ENCODE data around the gene KDM2A. TPM values are rescaled to one million over a fixed set of nuclear protein-coding genes. Genes with fewer than 3 reads are reported as not detected.
"Not testable (repeated sequence)": the region's sequence is repeated elsewhere in the genome, so short reads cannot be mapped to it uniquely, and the experiment has no call there.

The KDM2A gene
- total RNA-seq, 2 experiments from 2014 or later, result 83.8 to 94.0 TPM

DNA sequence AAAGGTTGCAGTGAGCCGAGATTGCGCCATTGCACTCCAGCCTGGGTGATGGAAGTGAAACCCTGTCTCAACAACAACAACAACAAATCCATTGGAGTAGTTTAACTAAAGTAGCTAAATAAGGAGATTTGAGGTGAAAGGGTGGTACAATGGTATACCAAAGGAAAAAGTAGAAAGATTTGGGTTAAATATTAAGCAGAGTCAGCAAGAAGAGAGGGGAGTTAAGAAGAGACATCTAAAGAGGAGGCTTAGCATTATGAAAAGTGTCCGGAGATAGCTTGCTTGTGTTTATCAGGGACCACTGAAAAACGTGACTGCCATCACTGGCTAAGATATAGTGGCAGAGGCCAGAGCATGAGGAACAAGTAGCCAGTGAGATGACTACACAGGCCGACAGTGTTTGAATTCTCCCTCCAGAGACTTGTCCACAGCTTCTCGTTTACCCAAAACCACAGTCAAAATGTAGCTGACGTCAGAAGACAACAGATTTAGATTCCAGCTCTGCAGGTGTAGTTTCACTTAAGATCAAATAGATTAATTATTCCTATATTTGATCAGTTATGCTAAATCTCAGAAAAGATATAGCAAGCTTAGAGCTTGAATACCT lies 114.6 kb downstream of the KDM2A start:
- Mint-ChIP-seq H3K4me3 (no peak overlapping the region), H3K27me3 (no peaks in the 10 kb centered on the region), H3K9me3 (no peaks in the 10 kb centered on the region), H3K27ac (peak overlapping the region; percentile 22), H3K4me1 (peaks cover 37% of the 10 kb centered on the region), H3K36me3 (ENCODE audit: low read depth) (peaks cover 39% of the 10 kb centered on the region)
- ChIA-PET CTCF (interaction anchor here (0.6 to 1.6 kb wide), 4 partner anchors 12 to 119 kb away, joined by 4 to 5 read pairs (median 4); no protein-coding TSS in a partner anchor), POLR2A (no interaction called here)
- no peak for DNase-seq

GRCh38 chr11:67234571-67234970 lies 115.5 kb downstream of the KDM2A start:
- Mint-ChIP-seq H3K27ac (peak overlapping the region; percentile 36), H3K4me1 (peaks cover 44% of the 10 kb centered on the region), H3K36me3 (ENCODE audit: low read depth) (peaks cover 32% of the 10 kb centered on the region)
- H3K27me3 Mint-ChIP-seq, DNase-seq, H3K4me3 Mint-ChIP-seq, POLR2A ChIA-PET, H3K9me3 Mint-ChIP-seq: not testable (repeated sequence)
- CTCF ChIA-PET, result interaction anchor here (0.6 kb wide), 1 partner anchor 380 kb away, joined by 3 read pairs; no protein-coding TSS in a partner anchor

DNA sequence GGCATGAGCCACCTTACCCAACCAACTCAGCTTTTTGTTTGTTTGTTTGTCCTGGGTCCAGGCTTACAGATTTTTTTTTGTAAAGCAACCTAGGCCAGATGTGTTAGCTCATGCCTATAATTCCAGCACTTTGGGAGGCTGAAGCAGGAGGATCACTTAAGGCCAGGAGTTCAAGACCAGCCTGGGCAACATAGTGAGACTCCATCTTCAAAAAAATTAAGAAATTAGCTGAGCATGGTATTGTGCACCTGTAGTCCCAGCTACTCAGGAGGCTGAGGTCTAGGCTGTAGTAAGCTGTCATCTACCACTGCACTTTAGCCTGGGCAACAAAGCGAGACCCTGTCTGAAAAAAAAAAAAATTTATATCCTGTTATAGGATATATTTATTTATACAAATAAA lies 118.5 kb downstream of the KDM2A start:
- POLR2A ChIA-PET, result no interaction called here
- CTCF ChIA-PET, result interaction anchor here (2.7 kb wide), 1 partner anchor 24 kb away, joined by 12 read pairs; no protein-coding TSS in a partner anchor
- peaks cover 54% of the 10 kb centered on the region for H3K4me1 Mint-ChIP-seq
- no peak overlapping the region for H3K27ac Mint-ChIP-seq
- H3K4me3 Mint-ChIP-seq, result no peak overlapping the region
- no peak for DNase-seq
- H3K9me3 Mint-ChIP-seq, result no peaks in the 10 kb centered on the region
- peaks cover 35% of the 10 kb centered on the region for H3K36me3 Mint-ChIP-seq (ENCODE audit: low read depth)
- H3K27me3 Mint-ChIP-seq, result no peaks in the 10 kb centered on the region

GRCh38 chr11:67238894-67239782 lies 120.1 kb downstream of the KDM2A start:
- peak overlapping the region; percentile 99 for H3K4me3 Mint-ChIP-seq

GRCh38 chr11:67239783-67240575 lies 120.9 kb downstream of the KDM2A start:
- ChIA-PET POLR2A (interaction anchor here (0.6 to 1.4 kb wide), 2 partner anchors 22 to 132 kb away, joined by 4 to 7 read pairs; no protein-coding TSS in a partner anchor), CTCF (interaction anchor here (0.6 to 2.7 kb wide), 8 partner anchors 22 to 851 kb away, joined by 3 to 12 read pairs (median 3); no protein-coding TSS in a partner anchor)
- peak; percentile 98 for DNase-seq
- Mint-ChIP-seq H3K27me3 (no peaks in the 10 kb centered on the region), H3K4me1 (peaks cover 55% of the 10 kb centered on the region), H3K9me3 (no peaks in the 10 kb centered on the region), H3K4me3 (peak overlapping the region; percentile 99), H3K36me3 (ENCODE audit: low read depth) (peaks cover 45% of the 10 kb centered on the region), H3K27ac (peak overlapping the region; percentile 99)

More at GRCh38 chr11:67238894-67239782, 120.1 kb downstream of the KDM2A start:
- Mint-ChIP-seq H3K27ac (peak overlapping the region; percentile 99), H3K9me3 (no peaks in the 10 kb centered on the region), H3K27me3 (no peaks in the 10 kb centered on the region), H3K4me1 (peaks cover 59% of the 10 kb centered on the region), H3K36me3 (ENCODE audit: low read depth) (peaks cover 43% of the 10 kb centered on the region)
- CTCF ChIA-PET, result interaction anchor here (0.5 to 2.7 kb wide), 7 partner anchors 23 to 850 kb away, joined by 3 to 12 read pairs (median 3); no protein-coding TSS in a partner anchor
- POLR2A ChIA-PET, result interaction anchor here (1.4 kb wide), 1 partner anchor 23 kb away, joined by 7 read pairs; no protein-coding TSS in a partner anchor
- no peak for DNase-seq

DNA sequence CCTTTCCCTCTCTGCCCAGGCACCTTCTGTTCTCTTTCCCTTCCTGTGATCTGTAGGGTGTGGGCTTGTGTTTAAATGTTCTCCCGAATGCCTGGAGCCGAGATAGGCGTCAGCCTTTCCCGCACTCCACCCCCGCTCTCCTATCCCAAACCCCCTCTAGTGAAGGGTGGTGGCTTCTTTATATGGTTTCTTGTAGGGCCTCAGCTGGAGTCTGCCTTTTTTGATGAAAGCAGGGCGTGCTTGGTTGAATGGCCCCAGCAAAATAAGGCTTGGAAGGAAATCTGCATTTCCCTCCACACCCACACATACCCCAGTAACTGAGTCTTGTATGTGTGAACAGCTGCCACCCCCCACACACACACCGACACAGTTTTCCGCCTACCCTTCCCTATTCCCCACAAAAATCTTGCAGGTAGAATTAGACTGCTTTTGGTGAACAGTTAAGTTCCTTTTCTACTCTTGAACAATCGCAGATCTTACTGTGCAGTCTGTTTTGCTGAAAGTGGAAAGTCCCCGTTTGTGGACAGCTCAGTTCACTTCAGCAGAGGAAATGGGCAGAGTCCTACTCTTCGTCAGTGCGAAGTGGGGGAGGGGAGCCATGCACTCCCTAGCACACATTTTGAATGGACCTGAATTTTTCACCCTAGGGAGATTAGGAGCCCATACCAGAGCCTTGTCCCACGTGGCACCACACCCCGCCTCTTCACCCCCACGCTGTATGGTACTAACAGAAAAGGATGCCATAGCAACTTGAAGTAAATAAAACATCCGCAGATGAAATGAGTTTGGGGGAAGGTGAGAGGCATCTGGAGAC lies 121.7 kb downstream of the KDM2A start:
- peak; percentile 84 for DNase-seq
- Mint-ChIP-seq H3K36me3 (ENCODE audit: low read depth) (peaks cover 50% of the 10 kb centered on the region), H3K9me3 (no peaks in the 10 kb centered on the region), H3K27me3 (no peaks in the 10 kb centered on the region), H3K27ac (peak overlapping the region; percentile 99), H3K4me1 (peaks cover 54% of the 10 kb centered on the region), H3K4me3 (peak overlapping the region; percentile 99)
- CTCF ChIA-PET, result interaction anchor here (0.6 to 1.8 kb wide), 5 partner anchors 47 to 309 kb away, joined by 3 to 6 read pairs (median 3); no protein-coding TSS in a partner anchor
- POLR2A ChIA-PET, result interaction anchor here (0.6 to 1.4 kb wide), 2 partner anchors 17 to 21 kb away, joined by 4 to 7 read pairs; no protein-coding TSS in a partner anchor

GRCh38 chr11:67242548-67242947 lies 123.5 kb downstream of the KDM2A start:
- H3K27me3 Mint-ChIP-seq, result no peaks in the 10 kb centered on the region
- H3K4me3 Mint-ChIP-seq, result peak overlapping the region; percentile 99
- no peak for DNase-seq
- POLR2A ChIA-PET, result no interaction called here
- H3K36me3 Mint-ChIP-seq (ENCODE audit: low read depth), result peaks cover 55% of the 10 kb centered on the region
- H3K27ac Mint-ChIP-seq, result peak overlapping the region; percentile 72
- no peaks in the 10 kb centered on the region for H3K9me3 Mint-ChIP-seq
- CTCF ChIA-PET, result interaction anchor here (1.5 kb wide), 1 partner anchor 46 kb away, joined by 4 read pairs; the partner anchor contains the start of gene ANKRD13D
- H3K4me1 Mint-ChIP-seq, result peaks cover 53% of the 10 kb centered on the region

- no peak for DNase-seq
- no peaks in the 10 kb centered on the region for H3K27me3 Mint-ChIP-seq
- POLR2A ChIA-PET, result no interaction called here
- H3K9me3 Mint-ChIP-seq, result no peaks in the 10 kb centered on the region
- no peak overlapping the region for H3K27ac Mint-ChIP-seq
- H3K4me1 Mint-ChIP-seq, result peaks cover 56% of the 10 kb centered on the region
- H3K36me3 Mint-ChIP-seq (ENCODE audit: low read depth), result peaks cover 60% of the 10 kb centered on the region
- H3K4me3 Mint-ChIP-seq, result peak overlapping the region; percentile 99
- CTCF ChIA-PET, result interaction anchor here (1.5 kb wide), 1 partner anchor 46 kb away, joined by 4 read pairs; the partner anchor contains the start of gene ANKRD13D
Measured at GRCh38 chr11:67243051-67243450, 124.0 kb downstream of the KDM2A start.

GRCh38 chr11:67245046-67245445 lies 126.0 kb downstream of the KDM2A start:
- ChIA-PET CTCF (interaction anchor here (0.7 to 2.2 kb wide), 4 partner anchors 12 to 214 kb away, joined by 3 to 7 read pairs (median 4); no protein-coding TSS in a partner anchor), POLR2A (no interaction called here)
- Mint-ChIP-seq H3K27me3 (no peaks in the 10 kb centered on the region), H3K9me3 (no peaks in the 10 kb centered on the region), H3K4me3 (no peak overlapping the region), H3K36me3 (ENCODE audit: low read depth) (peaks cover 78% of the 10 kb centered on the region), H3K27ac (no peak overlapping the region), H3K4me1 (peaks cover 39% of the 10 kb centered on the region)
- no peak for DNase-seq

- Mint-ChIP-seq H3K27me3 (no peaks in the 10 kb centered on the region), H3K27ac (no peak overlapping the region), H3K36me3 (ENCODE audit: low read depth) (peaks cover 72% of the 10 kb centered on the region), H3K9me3 (no peaks in the 10 kb centered on the region), H3K4me1 (peaks cover 39% of the 10 kb centered on the region), H3K4me3 (no peak overlapping the region)
- ChIA-PET CTCF (interaction anchor here (1.2 kb wide), 1 partner anchor 15 kb away, joined by 5 read pairs; no protein-coding TSS in a partner anchor), POLR2A (no interaction called here)
- DNase-seq, result no peak
Measured at GRCh38 chr11:67247946-67248550, 129.0 kb downstream of the KDM2A start.

- DNase-seq, result no peak
- no peaks in the 10 kb centered on the region for H3K9me3 Mint-ChIP-seq
- ChIA-PET POLR2A (no interaction called here), CTCF (no interaction called here)
- H3K27ac Mint-ChIP-seq, result peak overlapping the region; percentile 10
- H3K4me3 Mint-ChIP-seq, result no peak overlapping the region
- peaks cover 76% of the 10 kb centered on the region for H3K36me3 Mint-ChIP-seq (ENCODE audit: low read depth)
- H3K27me3 Mint-ChIP-seq, result no peaks in the 10 kb centered on the region
- peaks cover 42% of the 10 kb centered on the region for H3K4me1 Mint-ChIP-seq
Measured at GRCh38 chr11:67248653-67249052, 129.6 kb downstream of the KDM2A start.
